ENCODE results near the gene ASB8.

Gene ASB8

DNA sequence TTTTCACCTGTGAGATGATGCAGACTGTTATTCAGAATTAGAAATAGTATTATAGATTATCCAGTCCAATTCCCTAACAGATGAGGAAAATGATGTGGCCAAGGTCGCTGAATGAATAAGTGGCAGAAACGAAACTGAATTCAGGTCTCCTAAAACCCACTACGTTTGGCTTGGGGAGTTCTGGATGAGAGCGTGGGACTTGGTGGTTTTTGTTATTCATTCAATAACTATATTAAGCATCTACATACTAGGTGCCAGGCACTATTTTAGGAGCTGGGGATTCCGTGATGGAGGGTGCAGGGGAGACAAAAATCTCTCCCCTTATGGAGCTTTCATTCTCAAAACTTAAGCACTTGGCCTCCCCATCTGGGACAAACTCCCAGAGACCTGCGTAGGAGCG, 25.3 kb upstream of the ASB8 start:
- Histone ChIP-seq H3K27ac (ENCODE audit: low read depth, low read length) (no peak overlapping the region), H3K9me3 (ENCODE audit: control insufficient read depth, insufficient read depth, low read depth, low read length) (no peaks in the 10 kb centered on the region), H3K9ac (ENCODE audit: low read length) (no peak overlapping the region), H3K4me3 (ENCODE audit: low read depth, low read length) (peak overlapping the region; percentile 74), H3K36me3 (ENCODE audit: control insufficient read depth, insufficient read depth, low read length) (no peaks in the 10 kb centered on the region), H3K4me1 (ENCODE audit: control insufficient read depth, insufficient read depth, low read length) (0 out of 2 replicates have a peak, but pooled peaks cover 7% of the 10 kb centered on the region), H3K27me3 (ENCODE audit: control insufficient read depth, insufficient read depth, low read length) (peaks cover 99% of the 10 kb centered on the region)

DNA sequence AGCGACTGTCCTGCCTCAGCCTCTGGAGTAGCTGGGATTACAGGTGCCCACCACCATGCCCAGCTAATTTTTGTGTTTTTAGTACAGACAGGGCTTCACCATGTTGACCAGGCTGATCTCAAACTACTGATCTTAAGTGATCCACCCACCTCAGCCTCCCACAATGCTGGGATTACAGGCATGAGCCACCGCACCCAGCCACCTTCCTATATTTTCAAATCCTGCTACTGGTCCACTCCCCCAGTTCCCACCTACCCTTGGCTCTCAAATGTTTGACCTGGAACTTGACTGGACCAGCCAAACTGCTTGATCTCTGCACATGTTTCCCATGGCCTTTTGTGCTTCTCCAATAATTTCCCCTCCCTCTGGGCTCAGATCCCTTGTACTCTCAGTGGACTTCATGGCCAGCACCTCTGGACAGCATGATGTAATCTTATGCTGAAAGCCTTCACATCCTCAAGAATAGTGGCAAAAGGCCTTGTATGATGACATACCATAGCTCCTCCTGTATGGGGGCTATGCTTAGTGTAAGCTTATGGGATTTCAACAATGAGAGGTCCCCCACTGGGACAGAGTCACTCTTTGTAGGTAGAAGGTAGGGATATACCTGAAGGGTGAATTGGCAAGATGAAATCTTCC, 23.7 kb upstream of the ASB8 start:
- Histone ChIP-seq H3K4me1 (ENCODE audit: control insufficient read depth, insufficient read depth, low read length) (peaks cover 15% of the 10 kb centered on the region), H3K9me3 (ENCODE audit: control insufficient read depth, insufficient read depth, low read depth, low read length) (no peaks in the 10 kb centered on the region), H3K27me3 (ENCODE audit: control insufficient read depth, insufficient read depth, low read length) (peaks cover 93% of the 10 kb centered on the region), H3K9ac (ENCODE audit: low read length) (no peak overlapping the region), H3K27ac (ENCODE audit: low read depth, low read length) (no peak overlapping the region), H3K4me3 (ENCODE audit: low read depth, low read length) (no peak overlapping the region), H3K36me3 (ENCODE audit: control insufficient read depth, insufficient read depth, low read length) (no peaks in the 10 kb centered on the region)

DNA sequence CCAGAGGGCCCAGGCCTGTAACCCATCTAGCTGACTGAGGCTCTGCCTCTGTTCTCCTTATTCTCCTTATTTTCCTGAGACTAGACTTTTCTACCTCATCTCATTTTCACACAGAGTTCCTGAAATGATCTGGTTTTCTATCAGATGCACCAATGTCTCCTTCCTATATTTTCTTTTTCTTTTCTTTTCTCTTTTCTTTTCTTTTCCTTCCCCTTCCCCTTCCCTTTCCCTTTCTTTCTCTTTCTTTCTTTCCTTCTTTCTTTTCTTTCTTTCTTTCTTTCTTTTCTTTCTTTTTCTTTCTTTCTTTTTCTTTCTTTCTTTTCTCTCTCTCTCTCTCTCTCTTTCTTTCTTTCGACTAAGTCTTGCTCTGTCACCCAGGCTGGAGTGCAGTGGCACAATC, 23.1 kb upstream of the ASB8 start:
- Histone ChIP-seq H3K27ac (ENCODE audit: low read depth, low read length) (no peak overlapping the region), H3K36me3 (ENCODE audit: control insufficient read depth, insufficient read depth, low read length) (no peaks in the 10 kb centered on the region), H3K9me3 (ENCODE audit: control insufficient read depth, insufficient read depth, low read depth, low read length) (no peaks in the 10 kb centered on the region), H3K27me3 (ENCODE audit: control insufficient read depth, insufficient read depth, low read length) (peaks cover 88% of the 10 kb centered on the region), H3K9ac (ENCODE audit: low read length) (no peak overlapping the region), H3K4me1 (ENCODE audit: control insufficient read depth, insufficient read depth, low read length) (peaks cover 17% of the 10 kb centered on the region), H3K4me3 (ENCODE audit: low read depth, low read length) (no peak overlapping the region)

DNA sequence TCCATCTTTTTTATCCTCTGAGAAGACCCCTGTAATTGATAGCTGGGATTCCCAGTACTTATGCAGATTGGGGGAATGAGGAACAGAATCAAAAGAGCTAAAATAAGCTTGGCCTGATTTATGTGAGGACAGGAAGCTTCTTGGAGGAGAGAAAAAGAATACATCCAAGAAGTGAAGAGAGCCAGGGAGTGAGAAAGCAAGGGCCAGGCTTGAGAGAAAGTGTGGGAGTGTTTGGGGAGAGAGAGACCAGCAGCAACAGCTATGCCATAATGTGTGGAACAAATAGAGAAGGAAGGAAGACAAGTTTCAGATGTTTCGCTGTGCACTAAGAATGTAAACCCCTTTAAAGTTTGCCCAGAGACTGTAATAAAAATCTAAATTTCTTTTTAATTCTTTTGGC, 22.2 kb upstream of the ASB8 start:
- Histone ChIP-seq H3K9me3 (ENCODE audit: control insufficient read depth, insufficient read depth, low read depth, low read length) (no peaks in the 10 kb centered on the region), H3K4me3 (ENCODE audit: low read depth, low read length) (no peak overlapping the region), H3K36me3 (ENCODE audit: control insufficient read depth, insufficient read depth, low read length) (no peaks in the 10 kb centered on the region), H3K27me3 (ENCODE audit: control insufficient read depth, insufficient read depth, low read length) (peaks cover 78% of the 10 kb centered on the region), H3K27ac (ENCODE audit: low read depth, low read length) (no peak overlapping the region), H3K4me1 (ENCODE audit: control insufficient read depth, insufficient read depth, low read length) (peaks cover 20% of the 10 kb centered on the region), H3K9ac (ENCODE audit: low read length) (no peak overlapping the region)

DNA sequence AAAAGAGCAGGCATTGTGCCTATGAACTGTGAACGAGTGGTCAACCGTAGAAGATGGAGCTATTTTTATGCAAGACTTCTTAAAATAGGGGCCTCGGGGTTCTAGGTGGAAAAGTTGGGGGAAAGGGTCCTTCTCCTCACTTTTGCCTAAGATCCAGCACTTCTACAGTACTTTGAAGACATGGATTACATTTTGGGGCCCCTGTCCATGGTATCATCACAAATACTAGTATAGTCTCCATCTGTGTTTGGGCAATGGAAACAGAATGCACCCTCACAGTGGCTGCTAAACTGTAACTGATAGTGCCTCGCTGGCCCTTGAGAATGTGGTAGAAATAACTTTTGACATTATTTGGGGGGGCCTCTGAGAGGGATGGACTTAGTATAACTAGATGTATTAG, 20.7 kb upstream of the ASB8 start:
- Histone ChIP-seq H3K27me3 (ENCODE audit: control insufficient read depth, insufficient read depth, low read length) (peaks cover 63% of the 10 kb centered on the region), H3K27ac (ENCODE audit: low read depth, low read length) (no peak overlapping the region), H3K4me1 (ENCODE audit: control insufficient read depth, insufficient read depth, low read length) (peaks cover 17% of the 10 kb centered on the region), H3K4me3 (ENCODE audit: low read depth, low read length) (no peak overlapping the region), H3K9ac (ENCODE audit: low read length) (no peak overlapping the region), H3K9me3 (ENCODE audit: control insufficient read depth, insufficient read depth, low read depth, low read length) (no peaks in the 10 kb centered on the region), H3K36me3 (ENCODE audit: control insufficient read depth, insufficient read depth, low read length) (no peaks in the 10 kb centered on the region)

DNA sequence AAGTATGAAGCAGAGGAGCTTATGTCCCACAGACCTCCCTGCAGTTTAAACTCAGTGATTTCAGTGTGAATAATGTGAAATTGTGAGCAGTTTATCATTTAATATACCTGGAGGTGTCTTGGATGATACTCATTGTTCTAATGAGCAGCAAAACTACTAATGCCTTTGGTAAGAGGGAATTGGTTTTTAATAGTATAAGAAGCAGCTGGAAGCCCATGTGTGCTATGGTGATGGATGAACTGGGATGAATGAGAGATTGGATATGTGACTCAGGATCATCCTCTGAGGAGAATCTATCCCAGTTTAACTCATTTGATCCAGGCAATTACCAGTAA, 19.1 kb upstream of the ASB8 start:
- Histone ChIP-seq H3K9me3 (ENCODE audit: control insufficient read depth, insufficient read depth, low read depth, low read length) (no peaks in the 10 kb centered on the region), H3K27me3 (ENCODE audit: control insufficient read depth, insufficient read depth, low read length) (peaks cover 47% of the 10 kb centered on the region), H3K4me1 (ENCODE audit: control insufficient read depth, insufficient read depth, low read length) (peaks cover 17% of the 10 kb centered on the region), H3K36me3 (ENCODE audit: control insufficient read depth, insufficient read depth, low read length) (no peaks in the 10 kb centered on the region), H3K4me3 (ENCODE audit: low read depth, low read length) (peak overlapping the region; percentile 41), H3K27ac (ENCODE audit: low read depth, low read length) (no peak overlapping the region), H3K9ac (ENCODE audit: low read length) (no peak overlapping the region)

DNA sequence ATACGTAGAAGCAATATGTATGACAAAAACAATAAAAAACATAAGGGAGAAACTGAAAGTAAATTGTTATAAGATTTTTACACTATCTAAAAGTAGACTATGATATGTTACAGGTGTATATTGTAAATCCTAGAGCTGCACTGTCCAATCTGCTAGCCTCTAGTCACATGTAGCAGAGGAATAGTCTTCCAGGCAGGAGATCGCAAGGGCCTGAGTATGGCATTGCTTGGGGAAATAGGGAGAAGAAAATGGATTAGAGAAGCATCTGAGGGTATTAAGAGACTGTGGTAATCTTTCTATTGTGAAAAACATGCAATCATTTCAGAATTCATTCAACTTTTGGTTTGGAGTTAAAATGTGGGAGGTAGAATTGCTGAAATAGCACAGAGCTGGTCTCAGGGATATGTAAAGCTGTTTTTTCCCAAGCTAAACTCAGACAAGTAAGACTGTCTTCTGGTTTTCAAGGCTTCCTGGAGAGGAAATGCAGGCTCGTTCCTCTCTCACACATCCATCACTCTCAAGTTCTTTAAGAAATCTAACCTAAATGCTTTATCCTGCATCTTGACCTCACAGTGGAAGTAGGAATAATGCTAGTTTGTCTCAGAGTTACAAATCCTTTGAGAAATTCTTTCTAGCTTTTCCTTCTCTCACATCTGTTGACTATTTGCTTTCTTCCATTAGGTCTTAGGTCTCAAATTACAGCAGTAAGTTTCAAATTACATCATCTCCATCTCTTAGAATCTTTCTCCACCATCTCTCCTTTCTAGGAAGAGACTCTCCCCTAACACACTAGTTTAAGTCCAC, 18.5 kb upstream of the ASB8 start:
- H3K36me3 ChIP-seq (ENCODE audit: control insufficient read depth, insufficient read depth, low read length), result no peaks in the 10 kb centered on the region
- peak overlapping the region; percentile 41 for H3K4me3 ChIP-seq (ENCODE audit: low read depth, low read length)
- peaks cover 17% of the 10 kb centered on the region for H3K4me1 ChIP-seq (ENCODE audit: control insufficient read depth, insufficient read depth, low read length)
- no peaks in the 10 kb centered on the region for H3K9me3 ChIP-seq (ENCODE audit: control insufficient read depth, insufficient read depth, low read depth, low read length)
- H3K9ac ChIP-seq (ENCODE audit: low read length), result no peak overlapping the region
- no peak overlapping the region for H3K27ac ChIP-seq (ENCODE audit: low read depth, low read length)
- peaks cover 42% of the 10 kb centered on the region for H3K27me3 ChIP-seq (ENCODE audit: control insufficient read depth, insufficient read depth, low read length)

DNA sequence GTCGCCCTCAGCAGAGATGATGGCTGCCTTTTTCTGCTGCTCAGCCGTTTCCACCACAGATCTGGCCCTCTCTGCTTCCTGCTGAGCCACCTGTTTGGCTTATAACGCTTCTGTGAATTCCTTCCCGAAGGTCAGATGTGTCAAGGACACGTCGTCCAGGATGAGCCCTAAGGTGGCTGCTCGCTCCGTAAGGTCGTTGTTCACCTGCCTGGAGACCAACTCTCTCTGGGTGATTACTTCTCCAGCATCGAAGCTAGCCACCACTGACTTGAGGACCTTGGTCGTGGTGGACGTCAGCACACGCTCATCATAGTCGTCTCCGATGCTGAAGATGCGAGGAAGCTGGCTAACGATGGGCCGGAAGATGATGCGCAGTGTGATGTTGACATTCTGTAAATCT, 11.7 kb upstream of the ASB8 start:
- no peaks in the 10 kb centered on the region for H3K4me1 ChIP-seq (ENCODE audit: control insufficient read depth, insufficient read depth, low read length)
- H3K27me3 ChIP-seq (ENCODE audit: control insufficient read depth, insufficient read depth, low read length), result peaks cover 6% of the 10 kb centered on the region; the same call in 1 of the 2 replicates

GRCh38 chr12:48165089-48165981, 8.0 kb upstream of the ASB8 start:
- H3K9me3 ChIP-seq (ENCODE audit: control insufficient read depth, insufficient read depth, low read depth, low read length), result no peaks in the 10 kb centered on the region
- H3K9ac ChIP-seq (ENCODE audit: low read length), result no peak overlapping the region
- H3K4me3 ChIP-seq (ENCODE audit: low read depth, low read length), result no peak overlapping the region
- H3K36me3 ChIP-seq (ENCODE audit: control insufficient read depth, insufficient read depth, low read length), result no peaks in the 10 kb centered on the region
- H3K27ac ChIP-seq (ENCODE audit: low read depth, low read length), result no peak overlapping the region
- peaks cover 27% of the 10 kb centered on the region for H3K27me3 ChIP-seq (ENCODE audit: control insufficient read depth, insufficient read depth, low read length)
- H3K4me1 ChIP-seq (ENCODE audit: control insufficient read depth, insufficient read depth, low read length), result no peaks in the 10 kb centered on the region

More for the DNA sequence above, 11.7 kb upstream of the ASB8 start:
- H3K9ac ChIP-seq (ENCODE audit: low read length), result no peak overlapping the region
- H3K4me3 ChIP-seq (ENCODE audit: low read depth, low read length), result no peak overlapping the region
- H3K36me3 ChIP-seq (ENCODE audit: control insufficient read depth, insufficient read depth, low read length), result no peaks in the 10 kb centered on the region
- no peaks in the 10 kb centered on the region for H3K9me3 ChIP-seq (ENCODE audit: control insufficient read depth, insufficient read depth, low read depth, low read length)
- no peak overlapping the region for H3K27ac ChIP-seq (ENCODE audit: low read depth, low read length)

DNA sequence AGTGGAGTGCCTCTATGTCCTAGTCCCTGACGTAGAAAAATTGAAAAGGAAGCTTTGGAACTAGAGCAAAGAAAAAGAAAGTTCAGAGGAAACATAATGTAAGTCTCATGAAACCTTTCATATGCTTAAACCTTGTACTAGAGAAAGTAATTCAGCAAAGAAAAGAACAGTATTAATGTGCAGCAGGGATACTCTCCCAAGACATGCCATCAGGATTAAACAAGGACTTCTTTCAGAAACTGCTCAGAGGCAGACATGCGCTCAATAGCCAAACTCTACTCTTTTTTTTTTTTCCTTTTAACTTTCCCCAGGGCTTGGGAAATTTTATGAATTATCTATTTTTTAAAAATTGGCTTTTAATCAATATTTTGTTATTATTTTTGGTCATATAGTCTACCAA, 7.1 kb upstream of the ASB8 start:
- H3K4me1 ChIP-seq (ENCODE audit: control insufficient read depth, insufficient read depth, low read length), result no peaks in the 10 kb centered on the region
- H3K27me3 ChIP-seq (ENCODE audit: control insufficient read depth, insufficient read depth, low read length), result peaks cover 27% of the 10 kb centered on the region
- H3K9me3 ChIP-seq (ENCODE audit: control insufficient read depth, insufficient read depth, low read depth, low read length), result no peaks in the 10 kb centered on the region
- H3K4me3 ChIP-seq (ENCODE audit: low read depth, low read length), result no peak overlapping the region
- no peak overlapping the region for H3K9ac ChIP-seq (ENCODE audit: low read length)
- H3K27ac ChIP-seq (ENCODE audit: low read depth, low read length), result no peak overlapping the region
- H3K36me3 ChIP-seq (ENCODE audit: control insufficient read depth, insufficient read depth, low read length), result no peaks in the 10 kb centered on the region

Measured in HUES6 (cell line).